GM12878 (cell line): ENCODE results near the gene HPSE2. TPM values are rescaled to one million over a fixed set of nuclear protein-coding genes. Genes with fewer than 3 reads are reported as not detected.

Source experiments
- ATAC-seq: fragments of 200-7000 bp; cut with Tn5 transposase; 3 replicates; pipeline ENCODE4 v1.9.1; 2020; ENCODE audit warnings: mild to moderate bottlenecking, moderate library complexity
- BruUV-seq: library from RNA; stranded (reverse); fragments of 400-500 nt; replicated peaks from 2 replicates; lab custom pipeline; 2021; lab: Mats Ljungman, UMichigan
- CTCF ChIA-PET: fragments of 300-600 bp; sonication (Branson Sonifier 250); formaldehyde crosslinking; extraction: SDS; loops from one replicate; lab custom pipeline; 2021; ENCODE audit warnings: inconsistent platforms; lab: Yijun Ruan, JAX
- POLR2A ChIA-PET: fragments of 350-600 bp; formaldehyde crosslinking; extraction: SDS; loops from one replicate; lab custom pipeline; 2021; ENCODE audit warnings: inconsistent platforms; lab: Charles Lee
- RAD21 ChIA-PET: fragments of 300-600 bp; sonication (Branson Sonifier 250); formaldehyde crosslinking; loops from one replicate; lab custom pipeline; 2023; ENCODE audit warnings: antibody characterized with exemption; ENCODE audit not compliant: unreplicated experiment; lab: Charles Lee
- SMC1A ChIA-PET: fragments of 300-600 bp; sonication (Branson Sonifier 250); formaldehyde crosslinking; loops from one replicate; lab custom pipeline; 2023; ENCODE audit not compliant: unreplicated experiment, uncharacterized antibody; lab: Charles Lee
- DNase-seq: peaks from one replicate; pipeline ENCODE4 v3.0.0-alpha.2; 2011; ENCODE audit warnings: low read depth, low spot score
- FAIRE-seq: peaks from 3 replicates; lab custom pipeline; 2011; peaks lifted over from hg19 to GRCh38; lab: Jason Lieb, UNC
- H2AFZ ChIP-seq: 2 replicates; pipeline ENCODE4 v1.6.0; 2011; ENCODE audit warnings: low read depth, low read length, control low read depth; ENCODE audit not compliant: control insufficient read depth
- H3K27ac ChIP-seq: 2 replicates; pipeline ENCODE4 v1.5.1; 2011; ENCODE audit warnings: control low read depth; ENCODE audit not compliant: control insufficient read depth, insufficient read depth
- H3K27me3 ChIP-seq, 2 experiments: replicated peaks in 1 of 2; 2 replicates each; pipeline versions ENCODE4 v1.6.0 to v1.6.1; 2011; ENCODE audit warnings: low read length in 1 of 2; ENCODE audit not compliant: control insufficient read depth in 2 of 2, insufficient read depth in 2 of 2
- H3K36me3 ChIP-seq, 2 experiments: 2 replicates each; pipeline ENCODE4 v1.5.1; 2011; ENCODE audit warnings: low read length in 1 of 2; ENCODE audit not compliant: control insufficient read depth in 2 of 2, insufficient read depth in 2 of 2
- H3K4me1 ChIP-seq: 2 replicates; pipeline ENCODE4 v1.6.1; 2011; ENCODE audit warnings: mild to moderate bottlenecking, low read length, moderate library complexity, mixed read lengths; ENCODE audit not compliant: control insufficient read depth, insufficient read depth
- H3K4me2 ChIP-seq: 2 replicates; pipeline ENCODE4 v1.6.0; 2011; ENCODE audit warnings: control low read depth; ENCODE audit not compliant: control insufficient read depth, insufficient read depth
- H3K4me3 ChIP-seq: fragments of 200-600 bp; sonication (generic); 2 replicates; pipeline ENCODE4 v1.5.1; 2016
- H3K79me2 ChIP-seq: 2 replicates; pipeline ENCODE4 v1.6.0; 2011; ENCODE audit warnings: low read length; ENCODE audit not compliant: control insufficient read depth, insufficient read depth
- H3K9ac ChIP-seq: 2 replicates; pipeline ENCODE4 v1.8.0; 2011; ENCODE audit warnings: low read length, control low read depth, mixed read lengths; ENCODE audit not compliant: control insufficient read depth, insufficient read depth
- H3K9me3 ChIP-seq: replicated peaks from 3 replicates; pipeline ENCODE4 v1.5.1; 2011; ENCODE audit warnings: mild to moderate bottlenecking, low read length; ENCODE audit not compliant: control insufficient read depth, insufficient read depth
- H4K20me1 ChIP-seq: 2 replicates; pipeline ENCODE4 v1.6.0; 2011; ENCODE audit not compliant: control insufficient read depth, insufficient read depth
- CHD1 ChIP-seq: IDR thresholded peaks from 2 replicates; pipeline ENCODE4 v1.6.1; 2012; ENCODE audit warnings: low read depth, low read length, improper control_type of control experiment
- CHD2 ChIP-seq: IDR thresholded peaks from 2 replicates; pipeline ENCODE4 v1.6.1; 2011; ENCODE audit warnings: low read depth, low read length, improper control_type of control experiment, borderline replicate concordance
- ESRRA ChIP-seq: IDR thresholded peaks from 2 replicates; pipeline ENCODE4 v1.6.1; 2012; ENCODE audit warnings: mild to moderate bottlenecking, low read length, improper control_type of control experiment
- HCFC1 ChIP-seq: fragments of 150-350 bp; IDR thresholded peaks from 2 replicates; pipeline ENCODE4 v1.6.1; 2014; ENCODE audit warnings: low read length
- IRF5 ChIP-seq: fragments of 450-650 bp; IDR thresholded peaks from 2 replicates; pipeline ENCODE4 v1.6.1; 2017; ENCODE audit warnings: borderline replicate concordance
- KDM1A ChIP-seq: fragments of 200-600 bp; sonication (generic); IDR thresholded peaks from 2 replicates; pipeline ENCODE4 v1.6.1; 2016; ENCODE audit warnings: borderline replicate concordance
- MLLT1 ChIP-seq: fragments of 450-650 bp; IDR thresholded peaks from 2 replicates; pipeline ENCODE4 v1.6.1; 2016; ENCODE audit warnings: mild to moderate bottlenecking
- POLR2AphosphoS2 ChIP-seq: IDR thresholded peaks from 2 replicates; pipeline ENCODE4 v1.6.1; 2011; ENCODE audit warnings: low read depth, mild to moderate bottlenecking, low read length, improper control_type of control experiment, moderate library complexity
- RELB ChIP-seq: fragments of 450-650 bp; IDR thresholded peaks from 2 replicates; pipeline ENCODE4 v1.6.1; 2017; ENCODE audit warnings: low read depth, mild to moderate bottlenecking, moderate library complexity
- RUNX3 ChIP-seq: IDR thresholded peaks from 2 replicates; pipeline ENCODE4 v1.6.1; 2012; ENCODE audit warnings: low read length, inconsistent platforms
- SMARCA5 ChIP-seq: fragments of 450-650 bp; IDR thresholded peaks from 2 replicates; pipeline ENCODE4 v1.6.1; 2017; ENCODE audit warnings: mild to moderate bottlenecking
- SUZ12 ChIP-seq: fragments of 200-600 bp; sonication (generic); IDR thresholded peaks from one replicate; pipeline ENCODE4 v1.6.1; 2018; ENCODE audit warnings: antibody characterized with exemption, mild to moderate bottlenecking; ENCODE audit not compliant: unreplicated experiment
- TAF1 ChIP-seq: IDR thresholded peaks from 2 replicates; pipeline ENCODE4 v1.6.1; 2011; ENCODE audit warnings: mild to moderate bottlenecking, low read depth, low read length, borderline replicate concordance
- USF2 ChIP-seq: IDR thresholded peaks from 2 replicates; pipeline ENCODE4 v1.6.1; 2011; ENCODE audit warnings: low read depth, low read length, improper control_type of control experiment, borderline replicate concordance
- ZNF274 ChIP-seq: IDR thresholded peaks from one replicate; pipeline ENCODE4 v1.8.0; 2011; ENCODE audit not compliant: insufficient read length, insufficient read depth
- ZSCAN29 ChIP-seq: fragments of 450-650 bp; IDR thresholded peaks from 2 replicates; pipeline ENCODE4 v1.6.1; 2017; ENCODE audit warnings: mild to moderate bottlenecking, moderate library complexity
- WGBS: methylation state at CpG from one replicate; pipeline ENCODE4 v1.1.6; 2016; ENCODE audit warnings: low lambda C conversion rate; ENCODE audit not compliant: insufficient replicate concordance, insufficient coverage; ENCODE audit errors: missing lambda C conversion rate; 5-methylcytosine and 5-hydroxymethylcytosine counted together
- in situ Hi-C: fragments of 300-500 bp; cut with MboI; formaldehyde crosslinking; loops from 9 replicates; pipeline ENCODE4 v1.14.3; 2018; ENCODE audit warnings: mixed read lengths
- intact Hi-C: fragments of 100-400 bp; cut with micrococcal nuclease; formaldehyde crosslinking; loops from one replicate; pipeline ENCODE4 v1.14.2; 2022; ENCODE audit not compliant: unreplicated experiment
- polyA plus RNA-seq, 11 experiments: library from polyadenylated mRNA; depleted of rRNA in 4 of 11; unstranded in 6 of 11; stranded (reverse) in 5 of 11; fragments of >200 nt; fragmentation: Nextera tagmentation in 4 of 11; fragmentation: Illumina TruSeq in 1 of 11; extraction: Ambion mirVana in 4 of 11; extraction: Trizol in 1 of 11; gene quantifications; 1 replicate in 1 of 11; 2 replicates in 10 of 11; pipeline versions ENCODE4 v1.2.1 to v1.2.3, GENCODE V29; 2011 to 2016; ENCODE audit warnings: inconsistent platforms in 2 of 11, missing spikeins in 2 of 11, low read depth in 1 of 11
- total RNA-seq, 4 experiments: library from RNA; depleted of rRNA in 3 of 4; stranded (reverse); fragments of >200 nt in 3 of 4; fragmentation: Illumina TruSeq in 1 of 4; extraction: Trizol in 1 of 4; gene quantifications; 2 replicates each; pipeline versions ENCODE4 v1.2.1 to v1.2.3, GENCODE V29; 2013 to 2021

HPSE2 gene
- total and polyA plus RNA-seq, 10 of the 15 experiments (the other 5 are each of a cell fraction or from before 2014, with no cell fraction given): 0.06 TPM; not detected in 9

GRCh38 chr10:98950106-98950505 lies 285.5 kb downstream of the HPSE2 start:
- intact Hi-C loops: no loop called here
- Histone ChIP-seq H3K4me3 (no peak overlapping the region), H3K4me1 (no peaks in the 10 kb centered on the region), H3K79me2 (no peaks in the 10 kb centered on the region), H3K4me2 (no peak overlapping the region), H3K27ac (no peak overlapping the region), H3K27me3 (no peaks in the 10 kb centered on the region), H3K36me3 (no peaks in the 10 kb centered on the region), H3K9ac (no peak overlapping the region), H4K20me1 (no peaks in the 10 kb centered on the region), H3K9me3 (no peaks in the 10 kb centered on the region), H2AFZ (no peak overlapping the region)
- CTCF ChIA-PET: no interaction called here
- ATAC-seq: no peak
- 3% methylated on average over 2 of the region's 2 CpGs for WGBS
- SMC1A ChIA-PET: no interaction called here
- no peak for FAIRE-seq
- DNase-seq: no peak
- POLR2A ChIA-PET: no interaction called here
- TF ChIP-seq RUNX3: no peak
- TF ChIP-seq SMARCA5: no peak
- TF ChIP-seq HCFC1: no peak
- no peak for TF ChIP-seq CHD1
- no peak for TF ChIP-seq USF2
- TF ChIP-seq RELB: no peak
- TF ChIP-seq TAF1: no peak
- TF ChIP-seq ESRRA: no peak
- TF ChIP-seq ZSCAN29: no peak
- no peak for TF ChIP-seq KDM1A
- no peak for TF ChIP-seq POLR2AphosphoS2
- no peak for TF ChIP-seq CHD2
- no peak for TF ChIP-seq MLLT1
- no peak for TF ChIP-seq IRF5
- TF ChIP-seq ZNF274: no peak
- no peak for TF ChIP-seq SUZ12
- in situ Hi-C loops: no loop called here
- BruUV-seq: no TSS peak
- RAD21 ChIA-PET: no interaction called here
